Progenitor cell of endocrine pancreas (in vitro differentiated cells): Measurements from ENCODE around the gene IL27RA. TPM values are rescaled to one million over a fixed set of nuclear protein-coding genes. Genes with fewer than 3 reads are reported as not detected.

ENCODE experiments used
- DNase-seq: peaks from one replicate; pipeline ENCODE4 v3.0.0; 2021; ENCODE audit warnings: low spot score; ENCODE audit not compliant: unreplicated experiment
- H3K27ac Mint-ChIP-seq: 2 replicates; pipeline ENCODE4 v1.8.0; 2021; ENCODE audit warnings: mild to moderate bottlenecking, moderate library complexity, mixed read lengths
- H3K27me3 Mint-ChIP-seq: 2 replicates; pipeline ENCODE4 v1.8.0; 2021; ENCODE audit warnings: mixed read lengths
- H3K36me3 Mint-ChIP-seq: 2 replicates; pipeline ENCODE4 v1.8.0; 2022; ENCODE audit warnings: mixed read lengths; ENCODE audit not compliant: insufficient read depth
- H3K4me1 Mint-ChIP-seq: 2 replicates; pipeline ENCODE4 v1.8.0; 2021; ENCODE audit warnings: low read depth, mixed read lengths
- H3K4me3 Mint-ChIP-seq: 2 replicates; pipeline ENCODE4 v1.8.0; 2021; ENCODE audit warnings: low read depth, mild to moderate bottlenecking, moderate library complexity, mixed read lengths
- H3K9me3 Mint-ChIP-seq: 2 replicates; pipeline ENCODE4 v1.8.0; 2021; ENCODE audit warnings: low read depth, mixed read lengths
- CTCF ChIP-seq: fragments of 200-600 bp; sonication (generic); IDR thresholded peaks from one replicate; pipeline ENCODE4 v1.5.0; 2021; ENCODE audit warnings: antibody characterized with exemption, mild to moderate bottlenecking; ENCODE audit not compliant: unreplicated experiment
- total RNA-seq: library from RNA; stranded (reverse); gene quantifications from 2 replicates; pipeline ENCODE4 v1.2.1, GENCODE V29; 2021

The IL27RA gene
- total RNA-seq, 1 donor from 2014 or later, result 3.7 TPM

GRCh38 chr19:14002571-14003250 lies 28.9 kb upstream of the IL27RA start:
- Mint-ChIP-seq H3K27ac (peak overlapping the region; percentile 62), H3K9me3 (no peaks in the 10 kb centered on the region), H3K4me3 (no peak overlapping the region), H3K27me3 (no peaks in the 10 kb centered on the region), H3K4me1 (peaks cover 9% of the 10 kb centered on the region), H3K36me3 (peaks cover 12% of the 10 kb centered on the region)
- TF ChIP-seq CTCF, result no peak
- DNase-seq, result no peak

- TF ChIP-seq CTCF, result no peak
- no peaks in the 10 kb centered on the region for H3K27me3 Mint-ChIP-seq
- H3K36me3 Mint-ChIP-seq, result peaks cover 12% of the 10 kb centered on the region
- H3K4me1 Mint-ChIP-seq, result peaks cover 9% of the 10 kb centered on the region
- H3K27ac Mint-ChIP-seq, result no peak overlapping the region
- no peak for DNase-seq
- no peak overlapping the region for H3K4me3 Mint-ChIP-seq
- H3K9me3 Mint-ChIP-seq, result no peaks in the 10 kb centered on the region
Observed at GRCh38 chr19:14003251-14004055, 28.1 kb upstream of the IL27RA start.

GRCh38 chr19:14004619-14005348 lies 26.8 kb upstream of the IL27RA start:
- H3K4me1 Mint-ChIP-seq, result peaks cover 9% of the 10 kb centered on the region
- TF ChIP-seq CTCF, result no peak
- DNase-seq, result no peak
- peaks cover 8% of the 10 kb centered on the region for H3K36me3 Mint-ChIP-seq
- H3K9me3 Mint-ChIP-seq, result no peaks in the 10 kb centered on the region
- peak overlapping the region; percentile 76 for H3K4me3 Mint-ChIP-seq
- no peaks in the 10 kb centered on the region for H3K27me3 Mint-ChIP-seq
- peak overlapping the region; percentile 96 for H3K27ac Mint-ChIP-seq

- TF ChIP-seq CTCF, result no peak
- peaks cover 3% of the 10 kb centered on the region for H3K36me3 Mint-ChIP-seq
- peaks cover 9% of the 10 kb centered on the region for H3K4me1 Mint-ChIP-seq
- peak; percentile 86 for DNase-seq
- H3K4me3 Mint-ChIP-seq, result peak overlapping the region; percentile 94
- H3K27ac Mint-ChIP-seq, result peak overlapping the region; percentile 96
- no peaks in the 10 kb centered on the region for H3K27me3 Mint-ChIP-seq
- no peaks in the 10 kb centered on the region for H3K9me3 Mint-ChIP-seq
Observed at GRCh38 chr19:14005349-14006084, 26.0 kb upstream of the IL27RA start.
